ENCODE results near the gene LCOR.
"Not testable (repeated sequence)": the region's sequence is repeated elsewhere in the genome, so short reads cannot be mapped to it uniquely, and the experiment has no call there.

Gene LCOR

GRCh38 chr10:96943161-96943560 is 111.1 kb downstream of the LCOR start:
- not testable (repeated sequence) for DNase-seq

GRCh38 chr10:96947036-96947435 is 114.9 kb downstream of the LCOR start:
- DNase-seq: no peak

DNA sequence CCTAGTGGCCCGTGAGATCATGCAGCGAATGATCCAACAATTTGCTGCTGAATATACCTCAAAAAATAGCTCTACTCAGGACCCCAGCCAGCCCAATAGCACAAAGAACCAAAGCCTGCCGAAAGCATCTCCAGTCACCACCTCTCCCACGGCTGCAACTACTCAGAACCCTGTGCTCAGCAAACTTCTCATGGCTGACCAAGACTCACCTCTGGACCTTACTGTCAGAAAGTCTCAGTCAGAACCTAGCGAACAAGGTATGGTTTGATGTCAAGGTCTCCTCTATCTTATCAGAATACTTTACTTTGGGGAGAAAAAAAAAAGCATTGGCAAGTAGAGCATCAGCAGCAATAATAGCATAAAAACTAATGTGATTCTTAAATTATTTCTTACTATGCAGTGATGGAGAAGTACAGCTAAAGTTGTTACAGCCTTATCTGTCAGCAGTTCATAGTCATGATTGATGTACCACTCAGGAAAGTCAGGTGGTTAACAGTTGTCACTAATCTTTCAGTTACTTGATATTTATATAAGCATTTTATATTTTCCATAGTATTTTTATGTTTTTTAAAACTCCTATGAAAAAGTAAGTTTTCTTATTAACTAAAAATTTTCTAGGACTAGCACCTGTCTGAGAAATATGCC is 117.1 kb downstream of the LCOR start:
- DNase-seq: no peak

DNA sequence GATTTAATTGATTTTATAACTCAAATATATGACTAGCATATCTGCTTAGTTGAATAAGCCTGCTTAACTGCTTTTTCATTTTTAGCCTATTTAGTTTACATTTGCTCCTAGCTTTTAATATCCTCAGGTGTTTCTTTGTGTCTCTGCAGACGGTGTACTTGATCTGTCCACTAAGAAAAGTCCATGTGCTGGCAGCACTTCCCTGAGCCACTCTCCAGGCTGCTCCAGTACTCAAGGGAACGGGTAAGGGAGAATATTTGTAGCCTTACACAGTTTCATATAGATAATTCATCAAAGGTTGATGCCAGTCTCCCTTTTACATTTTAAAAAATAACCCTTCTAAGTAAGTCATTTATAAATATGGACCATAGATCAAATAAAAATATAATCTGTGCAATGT is 119.9 kb downstream of the LCOR start:
- no peak for DNase-seq

GRCh38 chr10:96955794-96956193 is 123.7 kb downstream of the LCOR start:
- DNase-seq: no peak

- no peak for DNase-seq
Measured at GRCh38 chr10:96958071-96958470, 126.0 kb downstream of the LCOR start.

DNA sequence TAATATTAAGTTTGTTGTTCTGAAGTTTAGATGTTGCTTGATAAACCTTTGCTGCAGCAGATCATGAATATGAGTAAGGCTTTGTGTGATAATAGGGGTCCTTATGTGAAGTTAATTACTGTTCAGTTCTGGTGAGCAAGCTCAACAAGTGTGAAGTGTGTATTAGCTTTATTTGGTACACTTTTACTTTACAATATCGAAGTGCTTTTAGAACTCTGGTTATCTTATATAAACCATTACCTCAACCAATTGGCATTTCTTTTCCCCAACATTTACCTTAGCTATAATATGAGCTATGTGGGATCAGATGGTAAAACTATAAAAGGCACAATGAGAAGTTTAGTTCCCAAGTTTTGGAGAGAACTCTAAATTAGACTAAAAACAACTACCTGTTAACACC is 127.6 kb downstream of the LCOR start:
- DNase-seq: no peak

DNA sequence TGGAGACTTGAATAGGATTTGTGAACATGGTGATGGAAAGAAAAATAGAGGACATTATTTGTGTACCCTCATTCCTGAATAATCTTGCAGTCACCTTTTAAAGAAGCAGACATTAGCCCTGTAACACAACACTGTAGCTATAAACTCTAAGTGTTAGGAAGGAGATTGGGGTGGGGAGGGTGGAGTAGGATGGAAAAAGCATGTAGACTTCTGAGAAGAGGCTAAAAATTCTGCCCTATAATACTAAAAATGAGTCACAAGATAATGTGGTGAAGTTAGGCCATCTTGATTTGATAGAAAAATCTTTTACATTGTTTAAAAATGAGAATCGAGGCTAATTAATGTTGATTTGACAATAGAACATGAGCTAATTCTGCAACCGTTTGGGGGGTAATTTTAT is 128.8 kb downstream of the LCOR start:
- no peak for DNase-seq

GRCh38 chr10:96964131-96964530 is 132.0 kb downstream of the LCOR start:
- no peak for DNase-seq

DNA sequence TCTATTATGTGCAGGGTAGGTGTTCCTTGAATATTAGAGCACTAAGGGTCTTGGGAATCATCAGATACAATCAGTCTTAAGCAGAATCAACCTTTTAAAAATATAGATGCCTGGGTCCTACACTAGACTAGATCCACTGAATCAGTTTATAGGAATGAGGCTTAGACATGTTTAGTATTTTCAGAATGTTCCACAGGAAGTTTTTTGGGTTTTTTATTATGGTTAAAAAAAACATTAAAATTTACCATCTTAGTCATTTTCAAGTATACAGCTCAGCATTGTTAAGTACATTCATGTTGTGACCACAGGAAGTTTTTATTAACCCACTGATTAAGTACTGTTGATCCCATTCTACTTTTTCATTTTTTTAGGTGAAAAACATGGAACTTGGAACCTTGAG is 135.7 kb downstream of the LCOR start:
- DNase-seq: no peak

- DNase-seq: no peak
Measured at GRCh38 chr10:96968682-96969423, 136.8 kb downstream of the LCOR start.

GRCh38 chr10:96971324-96971723 is 139.2 kb downstream of the LCOR start:
- DNase-seq: no peak

DNA sequence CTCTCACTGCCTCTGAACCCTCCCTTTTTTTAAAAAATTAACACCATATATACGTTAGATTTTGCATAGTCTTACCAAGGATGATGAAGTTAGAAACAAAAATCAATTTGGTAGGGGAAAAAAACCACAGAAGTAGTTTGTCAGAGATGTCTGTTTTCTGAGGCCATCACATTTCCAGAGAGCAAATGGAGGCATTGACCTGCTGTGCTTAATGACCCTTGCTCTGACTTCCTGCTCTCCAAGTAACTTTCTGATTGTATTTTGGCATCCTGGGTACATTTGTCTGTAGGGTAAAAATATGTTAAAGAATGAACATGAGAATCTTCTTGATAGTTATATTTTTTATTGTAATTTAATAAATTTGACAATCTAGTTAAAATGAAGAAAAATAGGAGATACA is 140.2 kb downstream of the LCOR start:
- no peak for DNase-seq

DNA sequence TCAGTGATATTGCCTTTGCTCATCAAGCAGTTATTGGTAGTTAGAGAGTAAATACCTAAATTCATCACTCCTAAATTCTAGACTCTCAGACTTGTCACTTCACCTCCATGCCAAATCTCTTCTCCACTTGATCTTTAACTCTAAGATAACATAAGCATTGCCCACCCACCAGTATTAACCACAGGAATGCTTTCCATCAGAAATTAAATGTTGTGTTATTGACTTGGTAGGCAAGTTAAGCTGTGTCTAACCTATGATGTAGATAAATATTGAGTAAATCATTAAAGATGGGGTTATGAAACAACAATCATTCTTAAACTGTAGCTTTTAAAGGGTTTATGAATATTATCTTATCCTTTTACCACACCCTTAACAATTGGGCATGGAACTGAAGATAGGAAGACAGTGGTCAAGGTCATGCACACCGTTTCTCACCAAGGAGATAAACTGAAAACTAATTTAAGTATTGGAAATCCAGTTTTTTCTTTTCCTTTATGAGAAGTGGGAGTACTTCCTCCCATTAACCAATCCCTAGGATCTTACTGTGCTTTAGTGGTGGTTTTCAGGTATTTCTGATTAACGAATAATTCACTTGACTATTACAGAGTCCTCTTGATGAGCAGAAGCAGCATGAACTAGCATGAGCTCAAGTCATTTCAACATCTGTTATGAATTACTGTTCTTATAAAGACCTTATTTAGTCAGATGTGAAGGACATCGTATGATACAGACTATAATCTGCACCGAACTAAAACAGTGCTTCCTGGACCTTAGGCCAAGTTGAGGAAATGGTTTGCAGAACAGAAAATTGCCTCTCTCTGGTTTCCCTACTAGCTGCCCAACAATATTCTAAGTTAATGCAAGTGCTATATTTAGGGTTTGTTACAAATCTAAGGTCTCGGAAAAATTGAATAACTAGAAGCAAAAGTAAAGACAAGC is 142.0 kb downstream of the LCOR start:
- DNase-seq: no peak

- DNase-seq: no peak
Measured at GRCh38 chr10:96975136-96975535, 143.0 kb downstream of the LCOR start.

DNA sequence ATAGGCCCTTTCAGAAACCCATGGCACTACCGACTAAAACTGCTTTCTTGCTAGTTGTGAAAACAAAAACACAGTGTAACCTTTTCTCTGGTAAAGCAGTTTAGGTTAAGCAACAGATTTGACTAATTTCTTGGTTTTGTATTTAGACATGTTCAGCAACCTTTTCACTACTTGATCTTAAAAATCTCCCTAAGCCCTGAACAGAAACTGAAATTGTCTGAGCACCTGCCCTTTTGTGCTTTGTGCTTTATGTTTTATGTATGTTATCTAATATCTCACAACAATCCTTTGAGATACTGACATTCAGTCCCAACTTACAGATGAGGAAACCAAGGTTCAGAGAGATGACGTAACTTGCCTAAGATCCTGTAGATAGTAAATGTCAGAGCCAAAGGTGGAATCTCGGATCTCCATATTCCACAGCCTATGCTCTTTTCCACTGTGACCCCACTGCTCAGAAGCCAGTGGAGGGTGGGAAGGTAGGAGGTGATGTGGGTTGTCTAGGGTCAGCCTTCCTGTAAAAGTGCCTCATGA is 146.6 kb downstream of the LCOR start:
- no peak for DNase-seq

GRCh38 chr10:96982149-96982930 is 150.2 kb downstream of the LCOR start:
- DNase-seq: no peak

GRCh38 chr10:96984541-96985131 is 152.5 kb downstream of the LCOR start:
- DNase-seq: no peak

DNA sequence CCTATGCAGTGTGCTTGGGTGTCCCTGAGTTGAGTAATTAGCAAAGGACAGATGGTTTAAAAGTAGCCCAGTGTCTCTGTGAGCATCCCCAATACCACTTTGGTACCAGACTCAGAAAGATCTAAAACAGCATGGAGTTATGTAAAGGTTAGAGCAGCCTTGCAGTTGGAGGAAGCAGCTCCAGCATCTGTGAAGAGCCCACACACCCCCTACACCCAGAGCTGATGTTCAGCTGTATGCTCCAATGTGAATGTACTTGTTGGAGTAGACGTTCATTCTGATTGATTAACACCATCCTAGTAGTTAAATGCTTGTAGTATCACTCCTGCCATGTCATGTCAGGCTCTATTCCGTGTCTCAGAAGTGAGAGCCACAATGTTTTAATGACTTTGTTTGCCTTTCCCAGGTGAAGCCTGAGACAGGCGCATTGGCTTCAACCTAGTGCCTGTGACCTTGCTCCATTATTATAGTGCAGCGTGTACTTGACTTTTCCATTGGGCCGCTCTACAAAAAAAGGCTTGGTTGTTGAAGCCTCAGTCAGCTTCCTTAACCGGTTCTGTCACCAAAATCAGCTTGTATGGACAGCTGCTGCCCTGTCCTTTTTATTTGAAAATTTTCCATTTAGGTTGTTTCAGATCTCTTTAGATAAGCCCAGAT is 154.2 kb downstream of the LCOR start:
- DNase-seq: no peak

- DNase-seq: no peak
Measured at GRCh38 chr10:96987141-96987841, 155.2 kb downstream of the LCOR start.

- DNase-seq: no peak
Measured at GRCh38 chr10:96987842-96988175, 155.7 kb downstream of the LCOR start.
